ENCODE results near the gene ESRRA.

Gene ESRRA

DNA sequence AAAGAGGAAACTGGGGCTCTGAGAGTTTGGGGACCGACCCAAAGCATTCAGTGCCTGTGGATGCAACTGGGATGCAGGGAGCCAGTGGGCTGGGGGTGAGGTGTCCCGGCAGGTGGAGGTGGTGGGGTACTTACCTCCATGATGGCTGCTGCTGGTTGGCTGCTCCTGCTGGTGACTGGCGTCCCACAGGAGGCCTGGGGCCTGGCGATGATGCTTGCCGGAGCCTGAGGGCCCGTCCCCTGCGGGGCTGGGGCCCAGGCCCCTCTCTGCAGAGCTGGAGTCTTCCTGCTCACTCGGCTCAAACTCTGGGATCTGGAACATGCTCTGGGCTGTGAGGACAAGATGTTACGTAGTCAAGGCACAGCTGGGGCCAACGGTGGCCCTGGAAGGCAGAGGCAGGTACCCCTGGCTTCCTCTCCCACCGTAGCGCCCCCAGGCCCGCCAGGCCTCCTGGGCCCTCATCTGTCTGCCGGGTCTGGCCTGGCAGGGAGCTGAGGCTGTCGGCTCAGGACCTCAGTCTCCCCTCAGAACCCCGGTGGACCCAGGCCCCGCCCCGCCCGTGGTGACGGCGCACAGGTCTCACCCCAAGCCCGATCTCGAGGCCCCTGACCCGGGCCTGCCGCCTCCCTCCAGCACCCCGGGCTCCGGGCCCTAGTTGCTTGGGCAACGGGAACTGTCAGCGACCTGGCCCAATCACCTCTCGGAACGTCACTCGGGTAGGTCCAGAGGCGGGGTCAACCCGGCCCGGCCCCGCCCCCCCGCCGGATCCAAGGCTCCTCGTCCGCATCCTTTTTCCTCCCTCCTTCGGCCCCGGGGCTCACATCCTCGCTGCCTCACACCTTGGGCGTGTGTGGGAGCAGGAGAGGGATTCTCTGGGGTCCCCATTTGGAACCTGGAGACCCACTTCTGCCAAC lies 21.0 kb upstream of the ESRRA start, which contains the start of gene BAD:
Gene BAD, minus strand, starts transcription at position 618 of the 914 bp plus-strand sequence. Its CDS starts 297 bp downstream, at position 321.
- peak; percentile 100 for DNase-seq (ENCODE audit: insufficient read length, low spot score)
- no peak for FAIRE-seq
- TF ChIP-seq POLR2AphosphoS5 (IDR thresholded peaks at IDR 0.05; ENCODE audit: low read depth, low read length): peak; percentile 9; the same call in 1 of the 2 replicates
- no peak for TF ChIP-seq POLR2A (IDR thresholded peaks at IDR 0.05; ENCODE audit: low read depth, low read length)

DNA sequence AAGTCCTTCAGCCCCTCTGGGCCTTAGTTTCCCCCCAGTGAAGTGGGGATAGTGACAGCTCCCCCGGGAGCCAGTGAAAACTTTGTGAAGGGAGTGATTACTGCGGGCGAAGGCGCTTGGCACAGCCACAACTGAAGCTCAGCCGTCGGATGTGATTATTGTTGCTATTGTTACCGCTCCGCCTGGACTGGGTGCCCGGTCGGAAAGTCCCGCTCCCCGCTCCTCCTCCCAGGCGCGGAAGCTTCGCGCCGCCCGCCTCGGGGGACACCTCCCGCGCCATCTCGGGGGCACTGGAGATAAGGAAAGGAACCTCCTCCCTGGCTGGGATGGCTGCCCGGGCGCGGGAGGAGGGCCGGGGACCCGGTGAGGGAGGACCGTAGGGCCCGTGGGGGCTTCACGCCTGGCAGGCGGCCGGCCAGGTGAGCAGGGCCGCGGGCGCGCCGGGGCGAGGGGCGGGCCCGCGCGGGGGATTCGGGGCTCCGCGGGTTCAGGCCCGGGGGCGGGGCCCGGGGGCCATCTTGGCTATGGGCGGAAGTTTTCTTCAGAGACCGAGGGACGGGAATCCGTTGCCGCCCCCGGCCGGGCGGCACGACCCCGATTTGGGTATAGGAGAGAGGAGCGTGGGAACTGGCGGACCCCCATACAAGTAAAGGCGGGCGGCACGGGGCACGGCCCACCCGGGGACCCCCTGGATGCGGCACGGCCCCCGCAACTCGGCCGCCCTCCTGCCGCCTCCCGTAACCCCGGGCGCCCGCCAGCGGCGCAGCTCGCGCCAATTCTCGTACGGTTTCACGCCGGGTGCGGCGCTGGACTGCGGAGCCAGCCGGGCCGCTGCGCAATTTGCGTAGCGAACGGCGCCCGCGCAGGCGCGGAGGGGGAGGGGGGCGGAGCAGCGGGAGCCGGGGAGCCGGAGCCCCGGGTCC lies 20.1 kb upstream of the ESRRA start, which contains the start of gene GPR137:
Gene GPR137, plus strand, starts transcription at position 887 of the 923 bp plus-strand sequence. CDS start 677 bp downstream, outside the sequence.
- TF ChIP-seq POU2F2 (IDR thresholded peaks at IDR 0.05; ENCODE audit: low read depth, low read length) (no peak), POLR2AphosphoS5 (IDR thresholded peaks at IDR 0.05; ENCODE audit: low read depth, low read length) (0 out of 2 replicates have a peak, but pooled peaks have one; percentile 7)
- FAIRE-seq (peak; percentile 99), DNase-seq (ENCODE audit: insufficient read length, low spot score) (peak; percentile 97)

DNA sequence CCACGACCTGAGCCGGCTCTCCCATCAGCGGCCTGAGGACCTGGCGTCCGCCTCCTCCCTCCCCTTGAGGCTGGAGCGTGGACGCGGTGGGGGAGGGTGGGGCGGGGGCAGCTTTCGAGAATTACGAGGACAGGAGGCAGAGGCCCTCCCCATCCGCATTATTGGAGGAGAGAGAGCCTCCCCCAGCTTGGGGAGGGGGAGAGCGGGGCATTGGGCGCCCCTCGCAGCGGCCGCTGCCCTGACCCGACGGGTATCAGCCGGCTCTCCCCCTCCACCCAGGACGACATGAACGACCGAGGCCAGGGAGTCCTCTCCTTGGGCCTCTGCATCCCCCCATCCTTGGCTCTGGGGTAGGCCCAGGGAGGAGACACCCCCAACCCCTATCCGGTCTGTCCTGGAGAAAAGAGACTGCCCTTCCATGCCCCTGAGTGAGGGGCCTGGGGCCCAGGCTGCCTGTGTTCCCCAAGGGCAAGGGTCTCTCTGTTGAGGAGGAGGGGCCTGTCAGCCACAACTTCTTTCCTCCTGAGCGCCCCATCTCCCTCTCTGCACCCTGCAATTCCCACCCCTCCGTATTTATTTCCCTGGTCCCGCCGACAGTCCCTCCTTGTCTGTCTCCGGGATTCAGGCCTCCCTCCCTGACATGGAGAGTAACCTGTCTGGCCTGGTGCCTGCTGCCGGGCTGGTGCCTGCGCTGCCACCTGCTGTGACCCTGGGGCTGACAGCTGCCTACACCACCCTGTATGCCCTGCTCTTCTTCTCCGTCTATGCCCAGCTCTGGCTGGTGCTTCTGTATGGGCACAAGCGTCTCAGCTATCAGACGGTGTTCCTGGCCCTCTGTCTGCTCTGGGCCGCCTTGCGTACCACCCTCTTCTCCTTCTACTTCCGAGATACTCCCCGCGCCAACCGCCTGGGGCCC lies 19.2 kb upstream of the ESRRA start:
- DNase-seq (ENCODE audit: insufficient read length, low spot score) (no peak), FAIRE-seq (peak; percentile 72)
- TF ChIP-seq SPI1 (IDR thresholded peaks at IDR 0.05; ENCODE audit: low read depth, low read length): no peak
- TF ChIP-seq TAF1 (IDR thresholded peaks at IDR 0.05; ENCODE audit: low read depth, low read length): no peak
- TF ChIP-seq PAX5 (IDR thresholded peaks at IDR 0.05; ENCODE audit: insufficient read depth, low read length, severe bottlenecking): no peak
- TF ChIP-seq POLR2AphosphoS5 (IDR thresholded peaks at IDR 0.05; ENCODE audit: low read depth, low read length): no peak
- no peak for TF ChIP-seq POLR2A (IDR thresholded peaks at IDR 0.05; ENCODE audit: low read depth, low read length)
- TF ChIP-seq POU2F2 (IDR thresholded peaks at IDR 0.05; ENCODE audit: low read depth, low read length): no peak

DNA sequence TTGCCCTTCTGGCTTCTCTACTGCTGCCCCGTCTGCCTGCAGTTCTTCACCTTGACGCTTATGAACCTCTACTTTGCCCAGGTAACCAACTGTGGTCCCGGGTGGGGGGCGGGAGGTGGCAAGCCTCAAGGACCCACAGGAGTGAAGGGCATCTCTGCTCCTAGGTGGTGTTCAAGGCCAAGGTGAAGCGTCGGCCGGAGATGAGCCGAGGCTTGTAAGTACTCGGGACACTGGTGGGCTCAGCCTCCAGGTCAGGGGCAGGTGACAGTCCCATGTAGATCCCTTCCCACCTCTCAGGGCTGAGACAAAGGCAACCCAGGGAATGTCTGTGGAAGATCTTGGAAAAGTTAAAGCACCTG lies 18.5 kb upstream of the ESRRA start:
- no peak for FAIRE-seq
- TF ChIP-seq POU2F2 (IDR thresholded peaks at IDR 0.05; ENCODE audit: low read depth, low read length): no peak
- TF ChIP-seq POLR2AphosphoS5 (IDR thresholded peaks at IDR 0.05; ENCODE audit: low read depth, low read length): no peak
- DNase-seq (ENCODE audit: insufficient read length, low spot score): no peak

DNA sequence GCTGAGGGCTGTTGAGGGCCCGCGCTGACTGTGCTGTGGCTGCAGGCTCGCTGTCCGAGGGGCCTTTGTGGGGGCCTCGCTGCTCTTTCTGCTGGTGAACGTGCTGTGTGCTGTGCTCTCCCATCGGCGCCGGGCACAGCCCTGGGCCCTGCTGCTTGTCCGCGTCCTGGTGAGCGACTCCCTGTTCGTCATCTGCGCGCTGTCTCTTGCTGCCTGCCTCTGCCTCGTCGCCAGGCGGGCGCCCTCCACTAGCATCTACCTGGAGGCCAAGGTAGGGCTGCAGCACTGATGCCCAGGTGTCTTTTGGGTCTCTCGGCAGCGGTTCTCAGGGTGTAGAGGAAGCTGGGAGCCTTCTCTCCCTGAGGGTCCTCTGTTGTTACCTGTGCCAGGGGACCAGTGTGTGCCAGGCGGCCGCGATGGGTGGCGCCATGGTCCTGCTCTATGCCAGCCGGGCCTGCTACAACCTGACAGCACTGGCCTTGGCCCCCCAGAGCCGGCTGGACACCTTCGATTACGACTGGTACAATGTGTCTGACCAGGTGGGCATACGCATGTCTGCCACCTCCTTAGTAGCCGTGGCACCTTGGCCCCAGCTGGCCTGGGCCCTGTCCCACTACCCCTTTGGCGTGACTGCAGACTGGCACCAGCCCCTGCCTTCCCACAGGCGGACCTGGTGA lies 17.5 kb upstream of the ESRRA start:
- FAIRE-seq: no peak
- TF ChIP-seq POLR2AphosphoS5 (IDR thresholded peaks at IDR 0.05; ENCODE audit: low read depth, low read length) (no peak), PAX5 (IDR thresholded peaks at IDR 0.05; ENCODE audit: insufficient read depth, low read length, severe bottlenecking) (no peak), TAF1 (IDR thresholded peaks at IDR 0.05; ENCODE audit: low read depth, low read length) (no peak), POU2F2 (IDR thresholded peaks at IDR 0.05; ENCODE audit: low read depth, low read length) (no peak)
- no peak for DNase-seq (ENCODE audit: insufficient read length, low spot score)

DNA sequence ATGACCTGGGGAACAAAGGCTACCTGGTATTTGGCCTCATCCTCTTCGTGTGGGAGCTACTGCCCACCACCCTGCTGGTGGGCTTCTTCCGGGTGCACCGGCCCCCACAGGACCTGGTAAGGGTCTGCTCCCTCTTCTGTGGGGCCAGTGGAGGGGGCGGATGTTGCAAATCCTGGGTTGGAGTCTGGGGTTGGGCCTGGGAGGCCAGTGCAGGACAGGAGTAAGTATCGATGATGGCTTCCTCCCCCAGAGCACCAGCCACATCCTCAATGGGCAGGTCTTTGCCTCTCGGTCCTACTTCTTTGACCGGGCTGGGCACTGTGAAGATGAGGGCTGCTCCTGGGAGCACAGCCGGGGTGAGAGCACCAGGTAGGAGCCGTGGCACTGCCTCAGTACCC lies 17.0 kb upstream of the ESRRA start:
- no peak for DNase-seq (ENCODE audit: insufficient read length, low spot score)
- no peak for FAIRE-seq
- no peak for TF ChIP-seq PAX5 (IDR thresholded peaks at IDR 0.05; ENCODE audit: insufficient read depth, low read length, severe bottlenecking)
- no peak for TF ChIP-seq TAF1 (IDR thresholded peaks at IDR 0.05; ENCODE audit: low read depth, low read length)
- no peak for TF ChIP-seq POLR2AphosphoS5 (IDR thresholded peaks at IDR 0.05; ENCODE audit: low read depth, low read length)
- TF ChIP-seq POU2F2 (IDR thresholded peaks at IDR 0.05; ENCODE audit: low read depth, low read length): no peak

DNA sequence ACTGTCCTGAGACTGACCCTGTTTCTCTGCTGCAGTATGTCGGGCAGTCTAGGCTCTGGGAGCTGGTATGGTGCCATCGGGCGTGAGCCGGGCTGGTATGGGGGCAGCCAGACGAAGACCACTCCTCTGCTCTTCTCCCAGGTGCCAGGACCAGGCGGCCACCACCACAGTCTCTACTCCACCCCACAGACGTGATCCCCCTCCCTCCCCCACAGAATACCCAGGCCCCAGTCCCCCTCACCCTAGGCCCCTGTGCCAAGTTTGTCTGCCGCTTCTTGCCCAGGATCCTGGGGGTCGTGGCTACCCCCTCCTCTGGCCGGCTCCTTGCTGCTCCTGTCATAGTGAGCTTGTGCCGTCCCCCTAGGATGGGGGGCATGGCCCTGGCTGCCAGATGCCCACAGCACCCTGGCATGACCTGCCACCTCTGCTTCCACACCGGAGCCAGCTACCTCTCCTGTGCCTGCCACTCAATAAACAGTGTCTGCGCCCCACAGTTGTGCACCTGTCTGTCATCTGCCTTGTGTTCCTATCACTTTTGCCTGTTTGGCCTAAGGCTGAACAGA lies 16.2 kb upstream of the ESRRA start:
- FAIRE-seq: no peak
- no peak for DNase-seq (ENCODE audit: insufficient read length, low spot score)
- no peak for TF ChIP-seq SPI1 (IDR thresholded peaks at IDR 0.05; ENCODE audit: low read depth, low read length)
- no peak for TF ChIP-seq PAX5 (IDR thresholded peaks at IDR 0.05; ENCODE audit: insufficient read depth, low read length, severe bottlenecking)
- no peak for TF ChIP-seq POU2F2 (IDR thresholded peaks at IDR 0.05; ENCODE audit: low read depth, low read length)
- TF ChIP-seq POLR2AphosphoS5 (IDR thresholded peaks at IDR 0.05; ENCODE audit: low read depth, low read length): no peak
- no peak for TF ChIP-seq POLR2A (IDR thresholded peaks at IDR 0.05; ENCODE audit: low read depth, low read length)
- no peak for TF ChIP-seq TAF1 (IDR thresholded peaks at IDR 0.05; ENCODE audit: low read depth, low read length)

DNA sequence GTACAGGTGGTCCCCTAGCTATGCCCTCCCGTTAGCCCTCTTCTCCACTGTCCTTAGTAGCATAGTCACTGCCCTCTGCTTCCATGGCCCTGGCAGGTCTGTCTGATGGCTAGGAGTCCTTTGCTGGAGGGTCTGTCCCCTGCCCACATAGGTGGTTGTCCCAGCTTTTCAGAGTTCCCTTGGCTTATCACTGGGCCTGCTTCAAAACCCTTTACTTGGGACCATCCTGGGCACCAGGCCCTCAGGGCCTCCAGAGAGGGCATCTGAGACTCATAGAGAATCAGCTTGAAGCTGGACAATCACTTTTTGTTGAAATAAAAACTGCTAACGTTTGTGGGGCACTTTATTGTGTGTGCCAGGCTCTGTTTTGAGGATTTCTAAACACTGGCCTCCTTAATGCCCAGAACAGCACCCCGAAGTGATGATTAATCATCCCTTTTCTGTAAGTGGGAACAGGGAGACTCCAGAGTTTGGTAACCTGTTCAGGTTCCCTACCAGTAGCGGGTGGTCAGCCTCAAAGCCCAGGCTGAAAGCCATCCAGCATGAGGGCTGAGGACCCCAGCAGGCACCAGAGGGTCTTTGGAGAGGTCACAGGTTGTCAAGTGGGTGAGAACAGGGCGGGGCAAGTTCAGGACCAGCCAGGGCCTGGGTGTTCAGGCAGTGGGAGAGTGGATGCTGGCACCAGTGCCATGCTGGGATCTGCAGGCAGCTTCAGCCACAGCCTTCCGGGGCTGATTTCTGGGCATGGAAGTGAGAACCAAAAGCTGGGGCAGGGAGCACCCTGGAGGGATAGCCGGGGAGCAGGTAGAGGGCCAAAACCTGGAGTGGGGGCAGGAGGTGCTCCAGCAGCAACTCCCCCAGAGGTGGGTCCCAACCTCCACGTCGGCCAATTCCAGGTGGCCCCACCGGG lies 14.7 kb upstream of the ESRRA start:
- TF ChIP-seq SPI1 (IDR thresholded peaks at IDR 0.05; ENCODE audit: low read depth, low read length): no peak
- no peak for TF ChIP-seq POLR2AphosphoS5 (IDR thresholded peaks at IDR 0.05; ENCODE audit: low read depth, low read length)
- TF ChIP-seq PAX5 (IDR thresholded peaks at IDR 0.05; ENCODE audit: insufficient read depth, low read length, severe bottlenecking): no peak
- TF ChIP-seq POLR2A (IDR thresholded peaks at IDR 0.05; ENCODE audit: low read depth, low read length): no peak
- TF ChIP-seq POU2F2 (IDR thresholded peaks at IDR 0.05; ENCODE audit: low read depth, low read length): no peak
- no peak for TF ChIP-seq TAF1 (IDR thresholded peaks at IDR 0.05; ENCODE audit: low read depth, low read length)
- no peak for FAIRE-seq
- no peak for DNase-seq (ENCODE audit: insufficient read length, low spot score)
